HG03066 (cell line): Measurements from ENCODE around the gene INF2.

ENCODE experiments used
- ATAC-seq: cut with Tn5 transposase; IDR thresholded peaks from one replicate; pipeline ENCODE4 v1.9.1; 2021; ENCODE audit warnings: low read depth; ENCODE audit not compliant: unreplicated experiment

The INF2 gene

DNA sequence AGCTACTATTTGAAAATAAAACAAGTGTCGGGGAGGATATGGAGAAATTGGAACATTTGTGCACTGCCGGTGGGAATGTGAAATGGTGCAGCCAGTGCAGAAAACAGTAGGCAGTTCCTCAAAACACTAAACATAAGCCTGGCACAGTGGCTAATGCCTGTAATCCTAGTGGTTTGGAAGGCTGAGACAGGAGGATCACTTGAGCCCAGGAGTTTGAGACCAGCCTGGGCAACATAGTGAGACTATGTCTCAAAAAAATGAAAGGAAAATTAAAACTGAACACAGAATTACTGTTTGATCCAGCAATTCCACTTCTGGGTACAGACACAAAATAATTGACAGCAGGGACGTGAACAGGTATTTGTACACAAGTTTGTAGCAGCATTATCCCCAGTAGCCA is 76.1 kb downstream of the INF2 start:
- ATAC-seq = no peak

DNA sequence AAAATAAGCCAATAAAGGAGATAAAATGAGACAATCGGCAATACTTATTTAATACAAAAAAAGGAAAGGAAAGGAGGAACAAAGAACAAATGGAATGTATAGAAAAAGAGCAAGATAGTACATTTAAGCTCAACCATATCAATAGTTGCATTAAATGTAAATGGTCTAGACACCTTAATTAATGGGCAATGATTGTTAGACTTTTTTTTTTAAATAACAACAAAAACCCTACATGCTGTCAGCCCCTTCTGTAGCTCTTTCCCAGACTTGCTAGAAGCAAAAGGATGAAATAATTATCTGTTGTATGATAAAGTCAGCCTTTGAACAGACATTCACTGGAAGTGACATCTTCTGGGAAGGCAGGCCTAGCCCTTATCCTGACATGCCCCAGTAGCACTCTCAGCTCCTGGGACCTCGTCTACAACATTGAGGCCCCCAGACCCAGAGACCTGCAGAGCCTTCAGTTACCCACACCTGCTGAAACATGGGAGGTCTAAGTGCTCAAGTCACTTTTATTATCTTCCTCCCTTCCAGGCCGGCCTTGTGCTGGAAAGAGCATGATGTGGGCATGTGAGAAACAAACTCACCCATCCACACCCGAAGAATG is 76.9 kb downstream of the INF2 start:
- no peak for ATAC-seq

DNA sequence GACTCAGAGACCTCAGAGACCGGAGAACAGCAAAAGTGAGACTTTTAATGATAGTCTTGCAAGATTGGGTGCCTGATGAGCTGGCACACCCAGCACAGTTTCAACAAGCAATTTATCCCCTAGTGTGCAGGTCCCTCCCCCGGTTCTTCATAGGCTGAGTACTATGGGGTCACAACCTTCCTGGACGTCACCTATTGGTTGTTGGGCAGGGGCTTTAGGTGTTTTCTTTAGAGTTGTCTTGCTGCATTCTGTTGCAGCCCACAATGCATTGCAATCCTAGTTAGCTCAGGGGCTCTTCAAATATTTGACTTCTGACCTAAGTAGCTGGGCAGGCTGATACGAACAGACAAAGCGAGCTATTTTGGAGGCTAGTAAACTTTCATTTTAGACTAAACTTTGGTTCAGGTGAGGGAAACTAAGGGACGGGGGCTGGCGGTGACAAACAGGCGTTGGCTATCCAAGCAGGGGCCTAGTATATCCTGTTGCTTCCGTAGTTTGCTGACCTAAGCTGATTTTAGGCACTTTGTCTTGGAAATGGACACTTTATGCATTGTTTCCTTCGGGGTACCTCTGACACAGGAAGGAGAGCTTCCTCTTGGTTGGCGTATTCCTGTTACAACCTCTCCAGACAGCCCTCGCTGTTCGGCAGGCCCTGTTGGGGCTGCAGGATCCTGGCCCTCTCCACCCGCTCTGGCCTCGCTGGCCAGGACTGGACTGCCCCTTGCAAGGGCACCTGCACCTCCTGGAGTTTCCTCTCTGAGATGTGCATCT is 77.6 kb downstream of the INF2 start:
- no peak for ATAC-seq

DNA sequence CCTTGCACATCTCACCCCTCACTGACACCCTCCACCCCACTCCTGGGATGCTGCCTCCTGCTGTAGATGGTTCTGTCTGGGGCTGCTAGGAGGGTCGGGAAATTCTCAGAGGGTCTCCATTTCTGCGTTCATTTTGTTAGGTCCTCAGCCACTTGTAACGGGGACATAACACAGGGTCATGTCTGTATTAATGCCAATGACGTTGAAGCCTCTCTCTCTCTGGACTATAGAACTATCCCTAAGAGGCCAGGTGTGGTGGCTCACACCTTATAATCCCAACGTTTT is 78.2 kb downstream of the INF2 start:
- ATAC-seq = no peak

DNA sequence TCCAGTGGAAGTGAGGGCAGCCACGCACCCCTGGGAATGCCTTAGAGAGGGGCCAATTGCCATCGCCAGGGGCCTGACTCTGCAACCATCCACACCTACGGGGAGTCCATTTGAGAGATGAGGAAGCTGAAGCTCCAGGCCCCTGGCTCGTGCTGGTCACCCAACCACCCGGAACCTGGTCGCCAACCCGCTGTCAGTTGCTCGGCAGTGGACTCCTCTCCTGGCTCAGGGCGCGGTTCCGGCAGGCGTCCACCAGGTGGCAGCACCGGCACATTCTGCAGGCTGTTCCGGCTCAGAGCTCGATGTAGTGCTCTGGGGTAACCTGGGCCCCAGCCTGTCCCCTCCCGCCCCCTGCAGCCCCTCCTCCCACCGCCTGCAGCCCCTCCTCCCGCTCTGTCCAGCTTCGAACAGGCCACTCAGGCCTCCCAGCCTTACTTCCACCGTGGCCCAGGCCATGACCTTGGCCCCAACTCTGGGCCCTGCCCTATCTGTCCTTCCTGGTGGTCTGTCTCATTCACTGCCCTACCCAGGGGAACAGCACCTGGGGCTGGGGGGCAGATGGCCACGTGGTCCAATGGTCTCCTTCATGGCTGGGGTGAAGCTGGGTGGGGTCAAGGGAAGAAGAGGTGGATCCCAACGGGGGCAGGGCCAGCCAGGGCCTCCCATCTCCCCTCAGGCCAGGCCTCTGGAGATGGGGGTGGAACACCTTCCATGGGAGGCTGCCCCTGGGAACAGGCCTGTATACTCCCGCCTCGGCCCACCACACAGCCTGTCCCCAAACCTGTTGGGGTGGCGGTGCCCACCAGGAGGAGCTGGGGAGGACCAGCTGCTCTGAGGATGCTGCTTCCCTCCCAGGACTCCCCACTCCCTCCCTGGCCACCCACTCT is 79.3 kb downstream of the INF2 start:
- ATAC-seq = no peak

- ATAC-seq = no peak
Observed at GRCh38 chr14:104769324-104770071, 80.1 kb downstream of the INF2 start.

DNA sequence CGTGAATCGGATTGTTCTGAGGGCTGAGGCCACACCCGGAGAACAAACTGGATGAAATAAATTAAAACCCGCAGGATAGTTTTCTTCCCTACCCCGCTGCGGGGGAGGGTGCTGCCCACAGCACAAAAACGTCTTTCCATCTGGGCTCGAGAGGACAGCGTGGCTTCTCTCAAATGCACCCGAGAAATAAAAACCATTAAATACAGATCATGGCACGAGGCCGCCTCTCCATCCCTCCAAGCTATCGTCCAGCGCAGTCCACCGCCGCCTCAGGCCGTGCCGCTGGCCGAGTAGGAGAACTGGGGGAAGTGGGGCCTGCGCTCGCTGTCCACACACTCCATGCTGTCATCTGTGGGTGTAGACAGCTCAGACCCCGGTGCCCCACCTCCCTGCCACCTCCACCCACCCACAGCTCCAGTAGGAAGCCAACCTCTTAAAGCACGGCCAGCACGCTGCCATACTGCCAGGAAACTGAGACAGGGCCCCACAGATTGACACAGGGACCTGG is 80.7 kb downstream of the INF2 start:
- ATAC-seq = no peak

GRCh38 chr14:104770851-104771272 is 81.4 kb downstream of the INF2 start:
- ATAC-seq = no peak

DNA sequence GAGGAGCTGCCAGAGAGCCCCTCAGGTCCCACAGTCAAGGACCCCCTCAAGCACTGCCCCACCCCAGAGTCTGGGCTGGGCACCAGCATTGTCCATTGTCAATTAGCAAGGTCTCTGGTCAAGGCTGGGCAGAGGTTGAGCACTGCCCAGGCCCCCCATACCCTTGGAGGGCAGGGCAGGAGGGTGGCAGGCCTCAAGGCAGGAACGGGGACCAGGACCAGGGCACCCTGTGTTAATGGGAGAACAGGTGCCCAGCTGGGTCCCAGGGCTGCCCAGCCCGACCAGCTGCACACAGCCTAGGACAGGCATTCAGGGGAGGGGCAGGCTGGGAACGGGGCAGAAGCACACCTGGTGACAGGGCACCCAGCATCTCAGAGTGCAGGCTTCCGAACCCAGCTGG is 82.0 kb downstream of the INF2 start:
- no peak for ATAC-seq
